Activated CD4-positive, CD25-positive, alpha-beta regulatory T cell (primary cell): ENCODE results near the gene RNGTT.

ENCODE experiments used
- DNase-seq, 4 experiments: peaks; one replicate each; lab custom pipeline; 2025; lab: John Stamatoyannopoulos, UW

Gene RNGTT

GRCh38 chr6:88655586-88655985 lies 307.8 kb downstream of the RNGTT start:
- DNase-seq, result no peak

- no peak for DNase-seq
Measured at GRCh38 chr6:88653936-88654335, 309.5 kb downstream of the RNGTT start.

GRCh38 chr6:88651400-88651799 lies 312.0 kb downstream of the RNGTT start:
- DNase-seq, result no peak

- DNase-seq, result no peak
Measured at GRCh38 chr6:88650979-88651378, 312.4 kb downstream of the RNGTT start.

- no peak for DNase-seq
Measured at GRCh38 chr6:88650029-88650619, 313.3 kb downstream of the RNGTT start.

GRCh38 chr6:88641178-88641903 lies 322.1 kb downstream of the RNGTT start:
- DNase-seq, result no peak

- no peak for DNase-seq
Measured at GRCh38 chr6:88637761-88638545, 325.5 kb downstream of the RNGTT start.

GRCh38 chr6:88636871-88637270 lies 326.5 kb downstream of the RNGTT start:
- DNase-seq, result no peak

- no peak for DNase-seq
Measured at GRCh38 chr6:88633782-88634181, 329.6 kb downstream of the RNGTT start.

- DNase-seq, result no peak
Measured at GRCh38 chr6:88631830-88632229, 331.6 kb downstream of the RNGTT start.

- no peak for DNase-seq
Measured at GRCh38 chr6:88629838-88630494, 333.5 kb downstream of the RNGTT start.

- no peak for DNase-seq
Measured at GRCh38 chr6:88626460-88626859, 337.0 kb downstream of the RNGTT start.

GRCh38 chr6:88623531-88623930 lies 339.9 kb downstream of the RNGTT start:
- DNase-seq, result no peak

- DNase-seq, result no peak
Measured at GRCh38 chr6:88619951-88620350, 343.5 kb downstream of the RNGTT start.

GRCh38 chr6:88616380-88616779 lies 347.0 kb downstream of the RNGTT start:
- DNase-seq, result no peak

GRCh38 chr6:88614316-88614877 lies 349.0 kb downstream of the RNGTT start:
- no peak for DNase-seq

- DNase-seq, result no peak
Measured at GRCh38 chr6:88612631-88613030, 350.8 kb downstream of the RNGTT start.

GRCh38 chr6:88611721-88612120 lies 351.7 kb downstream of the RNGTT start:
- no peak for DNase-seq

GRCh38 chr6:88609983-88610382 lies 353.4 kb downstream of the RNGTT start:
- DNase-seq, result no peak

- no peak for DNase-seq
Measured at GRCh38 chr6:88605271-88605670, 358.1 kb downstream of the RNGTT start.

- DNase-seq, result no peak
Measured at GRCh38 chr6:88599571-88599970, 363.8 kb downstream of the RNGTT start.

GRCh38 chr6:88596801-88597200 lies 366.6 kb downstream of the RNGTT start:
- no peak for DNase-seq
